ENCODE data around the gene FMO1.
"Not testable (repeated sequence)": the region's sequence is repeated elsewhere in the genome, so short reads cannot be mapped to it uniquely, and the experiment has no call there.

The FMO1 gene

GRCh38 chr1:171248302-171248701 lies at the start of gene FMO1:
FMO1 (plus strand) TSS chr1:171248494; CDS start chr1:171258088, 9,594 bp downstream.
- no peak for DNase-seq

- no peak for DNase-seq
Observed at GRCh38 chr1:171204296-171204695, 44.0 kb upstream of the FMO1 start.

GRCh38 chr1:171206204-171206977 lies 41.9 kb upstream of the FMO1 start:
- DNase-seq = no peak

GRCh38 chr1:171206978-171207355 lies 41.3 kb upstream of the FMO1 start:
- DNase-seq = no peak

- no peak for DNase-seq
Observed at GRCh38 chr1:171207377-171207776, 40.9 kb upstream of the FMO1 start.

- no peak for DNase-seq
Observed at GRCh38 chr1:171210355-171210754, 37.9 kb upstream of the FMO1 start.

- DNase-seq = no peak
Observed at GRCh38 chr1:171212607-171213351, 35.5 kb upstream of the FMO1 start.

- no peak for DNase-seq
Observed at GRCh38 chr1:171213559-171214454, 34.5 kb upstream of the FMO1 start.

- DNase-seq = no peak
Observed at GRCh38 chr1:171217658-171218443, 30.4 kb upstream of the FMO1 start.

- DNase-seq = no peak
Observed at GRCh38 chr1:171218661-171219060, 29.6 kb upstream of the FMO1 start.

GRCh38 chr1:171219346-171220080 lies 28.8 kb upstream of the FMO1 start:
- DNase-seq = no peak

GRCh38 chr1:171220081-171220420 lies 28.2 kb upstream of the FMO1 start:
- no peak for DNase-seq

- DNase-seq = no peak
Observed at GRCh38 chr1:171220581-171221054, 27.7 kb upstream of the FMO1 start.

GRCh38 chr1:171221665-171222591 lies 26.4 kb upstream of the FMO1 start:
- DNase-seq = no peak

GRCh38 chr1:171222936-171223335 lies 25.4 kb upstream of the FMO1 start:
- no peak for DNase-seq

GRCh38 chr1:171224257-171224656 lies 24.0 kb upstream of the FMO1 start:
- not testable (repeated sequence) for DNase-seq

- DNase-seq = peak; percentile 69
Observed at GRCh38 chr1:171226747-171227370, 21.4 kb upstream of the FMO1 start.

- no peak for DNase-seq
Observed at GRCh38 chr1:171231326-171231725, 17.0 kb upstream of the FMO1 start.

GRCh38 chr1:171233183-171233582 lies 15.1 kb upstream of the FMO1 start:
- no peak for DNase-seq

- not testable (repeated sequence) for DNase-seq
Observed at GRCh38 chr1:171236231-171236630, 12.1 kb upstream of the FMO1 start.
